GM23248 (cell line): ENCODE results near the gene UBIAD1. TPM values are rescaled to one million over a fixed set of nuclear protein-coding genes. Genes with fewer than 3 reads are reported as not detected.
"Not testable (repeated sequence)": the region's sequence is repeated elsewhere in the genome, so short reads cannot be mapped to it uniquely, and the experiment has no call there.

ENCODE experiments used
- DNase-seq: peaks from one replicate; pipeline ENCODE4 v3.0.0-alpha.2; 2015
- H2AFZ ChIP-seq: fragments of 200-600 bp; sonication (generic); 2 replicates; pipeline ENCODE4 v1.6.1; 2016; ENCODE audit warnings: antibody characterized with exemption
- H3F3A ChIP-seq: fragments of 200-600 bp; sonication (generic); 2 replicates; pipeline ENCODE4 v1.6.1; 2016; ENCODE audit warnings: mild to moderate bottlenecking, antibody characterized with exemption, mixed run types; ENCODE audit not compliant: insufficient read depth
- H3K27ac ChIP-seq: fragments of 200-600 bp; sonication (generic); 2 replicates; pipeline ENCODE4 v1.5.1; 2016; ENCODE audit warnings: mild to moderate bottlenecking
- H3K27me3 ChIP-seq: fragments of 200-600 bp; sonication (generic); replicated peaks from 2 replicates; pipeline ENCODE4 v1.6.1; 2016; ENCODE audit warnings: mild to moderate bottlenecking; ENCODE audit not compliant: insufficient read depth
- H3K36me3 ChIP-seq: fragments of 200-600 bp; sonication (generic); 2 replicates; pipeline ENCODE4 v1.6.1; 2016; ENCODE audit warnings: low read depth, mild to moderate bottlenecking
- H3K4me1 ChIP-seq: fragments of 200-600 bp; sonication (generic); 2 replicates; pipeline ENCODE4 v1.6.1; 2016; ENCODE audit warnings: mild to moderate bottlenecking; ENCODE audit not compliant: insufficient read depth
- H3K4me2 ChIP-seq: fragments of 200-600 bp; sonication (generic); one replicate; pipeline ENCODE4 v1.6.1; 2016; ENCODE audit warnings: mild to moderate bottlenecking; ENCODE audit not compliant: unreplicated experiment
- H3K4me3 ChIP-seq: fragments of 200-600 bp; sonication (generic); 2 replicates; pipeline ENCODE4 v1.5.1; 2016; ENCODE audit warnings: mild to moderate bottlenecking
- H3K79me2 ChIP-seq: fragments of 200-600 bp; sonication (generic); 2 replicates; pipeline ENCODE4 v1.6.1; 2016; ENCODE audit warnings: mild to moderate bottlenecking; ENCODE audit not compliant: insufficient read depth
- H3K9ac ChIP-seq: fragments of 200-600 bp; sonication (generic); 2 replicates; pipeline ENCODE4 v1.6.1; 2016; ENCODE audit warnings: mild to moderate bottlenecking
- H3K9me2 ChIP-seq: fragments of 200-600 bp; sonication (generic); 2 replicates; pipeline ENCODE4 v1.6.1; 2016; ENCODE audit warnings: mixed run types, mild to moderate bottlenecking, moderate library complexity; ENCODE audit not compliant: insufficient read depth
- H3K9me3 ChIP-seq: fragments of 200-600 bp; sonication (generic); one replicate; pipeline ENCODE4 v1.6.1; 2017; ENCODE audit warnings: low read depth
- H4K20me1 ChIP-seq: fragments of 200-600 bp; sonication (generic); 2 replicates; pipeline ENCODE4 v1.6.0; 2016; ENCODE audit not compliant: insufficient read depth
- EZH2 ChIP-seq: fragments of 200-600 bp; sonication (generic); IDR thresholded peaks from 2 replicates; pipeline ENCODE4 v1.6.1; 2018; ENCODE audit warnings: antibody characterized with exemption, mild to moderate bottlenecking; ENCODE audit not compliant: insufficient read depth, poor library complexity, severe bottlenecking
- EZH2phosphoT487 ChIP-seq: fragments of 200-600 bp; sonication (generic); IDR thresholded peaks from 2 replicates; pipeline ENCODE4 v1.6.1; 2018; ENCODE audit warnings: antibody characterized with exemption, moderate library complexity, mild to moderate bottlenecking, low read depth; ENCODE audit not compliant: insufficient read depth
- WGBS, 2 experiments: methylation state at CpG; one replicate each; pipeline ENCODE4 v1.1.6; 2015 to 2017; ENCODE audit warnings: low lambda C conversion rate in 2 of 2, low coverage in 1 of 2; ENCODE audit errors: missing lambda C conversion rate in 2 of 2; 5-methylcytosine and 5-hydroxymethylcytosine counted together
- in situ Hi-C: fragments of 300-500 bp; cut with MboI; formaldehyde crosslinking; loops from 2 replicates; pipeline ENCODE4 v1.15.0; 2020
- polyA plus RNA-seq: library from polyadenylated mRNA; unstranded; fragments of >200 nt; fragmentation: Nextera tagmentation; extraction: Ambion mirVana; gene quantifications from 2 replicates; pipeline ENCODE4 v1.2.1, GENCODE V29; 2016
- total RNA-seq: library from RNA; depleted of rRNA; stranded (reverse); fragments of >200 nt; shearing (Covaris generic); gene quantifications from 2 replicates; pipeline ENCODE4 v1.2.3, GENCODE V29; 2014

Gene UBIAD1
- total and polyA plus RNA-seq, 2 experiments from 2014 or later: 5.2 to 8.1 TPM

DNA sequence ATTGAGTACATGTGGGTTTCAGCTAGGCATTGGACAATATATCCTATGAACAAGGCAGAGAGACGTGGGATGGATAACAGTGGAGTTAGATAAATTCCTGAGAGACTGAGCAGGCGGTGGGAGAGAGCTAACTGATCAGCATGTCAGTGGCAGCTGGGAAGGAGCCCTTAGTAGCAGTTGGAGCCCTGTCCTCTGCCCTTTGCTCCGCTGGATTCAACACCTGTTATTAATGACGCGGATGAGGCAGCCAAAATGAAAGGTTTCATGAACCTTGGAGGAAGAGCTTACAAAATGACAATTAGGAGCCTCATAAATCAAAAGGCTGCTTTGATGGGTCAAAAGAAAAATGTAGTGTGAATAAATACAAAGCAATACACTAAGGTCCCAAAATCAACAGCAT, 16.1 kb downstream of the UBIAD1 start:
- Histone ChIP-seq H2AFZ (no peak overlapping the region), H3K4me1 (no peaks in the 10 kb centered on the region), H3K36me3 (no peaks in the 10 kb centered on the region), H3K79me2 (no peaks in the 10 kb centered on the region), H3K27me3 (no peaks in the 10 kb centered on the region), H3K4me3 (no peak overlapping the region), H4K20me1 (no peaks in the 10 kb centered on the region), H3K9me2 (no peaks in the 10 kb centered on the region), H3K9ac (no peak overlapping the region), H3K27ac (no peak overlapping the region), H3F3A (no peaks in the 10 kb centered on the region), H3K4me2 (no peak overlapping the region), H3K9me3 (no peaks in the 10 kb centered on the region)
- WGBS, 2 experiments: 96% methylated on average over 5 of the region's 5 CpGs
- DNase-seq: no peak
- in situ Hi-C loops: no loop called here
- TF ChIP-seq EZH2phosphoT487 (no peak), EZH2 (no peak)

DNA sequence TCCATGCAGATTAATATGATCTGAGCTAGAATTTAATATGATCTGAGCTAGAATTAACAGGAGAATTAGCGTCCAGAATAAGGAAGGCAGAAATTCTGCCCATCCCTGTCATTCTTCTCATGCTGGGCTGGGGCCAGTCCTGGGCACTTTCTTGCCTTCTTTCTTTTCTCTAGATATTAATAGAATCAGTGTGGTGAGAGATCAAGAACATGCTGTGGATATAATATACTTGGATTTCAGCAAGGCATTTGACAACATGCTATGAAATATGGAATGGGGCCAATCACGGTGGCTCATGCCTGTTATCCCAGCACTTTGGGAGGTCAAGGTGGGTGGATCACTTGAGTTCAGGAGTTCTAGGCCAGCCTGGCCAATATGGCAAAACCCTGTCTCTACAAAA, 18.1 kb downstream of the UBIAD1 start:
- H3K79me2 ChIP-seq: no peaks in the 10 kb centered on the region
- H3F3A ChIP-seq: no peaks in the 10 kb centered on the region
- DNase-seq: no peak
- TF ChIP-seq EZH2phosphoT487 (no peak), EZH2 (no peak)
- H3K9me2 ChIP-seq: no peaks in the 10 kb centered on the region
- H3K9ac ChIP-seq: no peak overlapping the region
- H3K4me2 ChIP-seq: no peak overlapping the region
- H3K4me1 ChIP-seq: no peaks in the 10 kb centered on the region
- 68 to 81% methylated on average over 2 of the region's 2 CpGs for WGBS, 2 experiments
- H3K36me3 ChIP-seq: no peaks in the 10 kb centered on the region
- in situ Hi-C loops: no loop called here
- H3K27ac ChIP-seq: no peak overlapping the region
- no peak overlapping the region for H2AFZ ChIP-seq
- no peaks in the 10 kb centered on the region for H3K27me3 ChIP-seq
- H3K4me3 ChIP-seq: no peak overlapping the region
- H3K9me3 ChIP-seq: no peaks in the 10 kb centered on the region
- no peaks in the 10 kb centered on the region for H4K20me1 ChIP-seq

DNA sequence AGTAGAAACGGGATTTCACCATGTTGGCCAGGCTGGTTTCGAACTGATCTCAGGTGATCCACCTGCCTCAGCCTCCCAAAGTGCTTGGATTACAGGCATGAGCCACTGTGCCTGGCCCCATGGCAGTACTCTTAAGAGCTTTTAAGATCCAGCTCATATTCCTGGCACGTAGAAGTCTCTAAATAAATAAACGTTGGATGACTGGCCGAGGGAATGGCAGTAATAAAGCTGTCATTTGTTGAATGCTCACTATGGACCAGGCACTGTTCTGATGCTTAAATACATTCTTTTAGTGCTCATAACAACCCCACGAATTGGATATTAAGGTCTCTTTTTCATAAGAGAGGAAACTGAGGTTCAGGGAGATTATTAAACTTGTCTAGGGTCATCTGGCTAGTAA, 20.9 kb downstream of the UBIAD1 start:
- Histone ChIP-seq H3K4me2 (no peak overlapping the region), H3K79me2 (no peaks in the 10 kb centered on the region), H3K9ac (no peak overlapping the region), H3K9me3 (no peaks in the 10 kb centered on the region), H2AFZ (no peak overlapping the region), H3K4me1 (no peaks in the 10 kb centered on the region), H3K4me3 (no peak overlapping the region), H3K27ac (no peak overlapping the region), H3K27me3 (no peaks in the 10 kb centered on the region), H4K20me1 (no peaks in the 10 kb centered on the region), H3K36me3 (no peaks in the 10 kb centered on the region), H3F3A (no peaks in the 10 kb centered on the region), H3K9me2 (no peaks in the 10 kb centered on the region)
- no peak for DNase-seq
- TF ChIP-seq EZH2: no peak
- no peak for TF ChIP-seq EZH2phosphoT487
- WGBS, 2 experiments: 81 to 86% methylated on average over 6 of the region's 6 CpGs
- in situ Hi-C loops: no loop called here

DNA sequence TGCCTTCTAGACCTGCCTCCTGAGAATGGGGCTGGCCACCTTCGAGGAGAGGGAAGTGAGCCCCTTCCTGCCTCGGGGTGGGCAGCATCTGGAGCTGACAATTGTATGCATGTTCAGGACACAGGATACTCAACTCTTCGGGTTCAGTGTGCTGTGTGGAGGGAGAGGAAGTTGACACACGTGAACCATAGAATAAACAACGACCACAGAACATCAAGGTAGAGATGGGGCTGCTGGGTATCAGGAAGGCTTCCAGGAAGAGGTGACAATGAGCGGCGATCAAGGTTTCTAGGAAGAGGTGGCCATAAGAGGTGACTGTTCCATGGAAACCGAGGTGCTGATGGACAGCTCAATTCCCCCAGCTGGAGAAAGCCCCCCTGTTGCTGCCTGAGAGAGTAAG, 22.0 kb downstream of the UBIAD1 start:
- 82 to 92% methylated on average over 8 of the region's 8 CpGs for WGBS, 2 experiments

DNA sequence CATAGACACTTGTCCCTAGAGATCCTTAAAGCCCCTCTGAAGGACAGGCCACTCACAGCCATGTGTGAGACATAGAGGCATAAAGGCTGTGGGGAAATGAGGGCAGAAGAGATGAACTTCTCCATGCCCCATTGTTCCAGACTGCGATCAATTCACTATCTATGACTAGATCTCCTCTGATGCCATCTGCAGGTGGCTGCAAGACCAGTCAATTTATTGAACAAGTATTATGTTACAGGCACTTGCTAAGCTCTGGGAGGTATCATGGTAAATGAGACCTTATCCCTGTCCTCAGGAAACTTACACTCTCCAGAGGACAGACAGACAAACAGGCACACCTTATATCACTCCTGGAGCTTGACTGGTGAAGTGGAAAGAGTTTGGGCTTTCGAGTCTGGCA, 22.9 kb downstream of the UBIAD1 start:
- H3K79me2 ChIP-seq: no peaks in the 10 kb centered on the region
- no peaks in the 10 kb centered on the region for H3K9me3 ChIP-seq
- H3K4me1 ChIP-seq: no peaks in the 10 kb centered on the region
- no peak overlapping the region for H3K27ac ChIP-seq
- TF ChIP-seq EZH2 (no peak), EZH2phosphoT487 (no peak)
- no peak overlapping the region for H3K9ac ChIP-seq
- no peaks in the 10 kb centered on the region for H3K9me2 ChIP-seq
- no peaks in the 10 kb centered on the region for H3K27me3 ChIP-seq
- H2AFZ ChIP-seq: no peak overlapping the region
- 95 to 97% methylated on average over 2 of the region's 2 CpGs for WGBS, 2 experiments
- no peaks in the 10 kb centered on the region for H3F3A ChIP-seq
- no peaks in the 10 kb centered on the region for H4K20me1 ChIP-seq
- H3K4me3 ChIP-seq: no peak overlapping the region
- no peak overlapping the region for H3K4me2 ChIP-seq
- no peaks in the 10 kb centered on the region for H3K36me3 ChIP-seq
- in situ Hi-C loops: no loop called here
- DNase-seq: no peak

More for the DNA sequence above, 22.0 kb downstream of the UBIAD1 start:
- DNase-seq: no peak
- H3K27me3 ChIP-seq: no peaks in the 10 kb centered on the region
- H3K27ac ChIP-seq: no peak overlapping the region
- H4K20me1 ChIP-seq: no peaks in the 10 kb centered on the region
- in situ Hi-C loops: no loop called here
- no peaks in the 10 kb centered on the region for H3K36me3 ChIP-seq
- no peak for TF ChIP-seq EZH2
- TF ChIP-seq EZH2phosphoT487: no peak
- H3F3A ChIP-seq: no peaks in the 10 kb centered on the region
- H3K79me2 ChIP-seq: no peaks in the 10 kb centered on the region
- no peak overlapping the region for H3K4me2 ChIP-seq
- no peak overlapping the region for H3K4me3 ChIP-seq
- no peaks in the 10 kb centered on the region for H3K4me1 ChIP-seq
- no peaks in the 10 kb centered on the region for H3K9me3 ChIP-seq
- no peak overlapping the region for H3K9ac ChIP-seq
- H3K9me2 ChIP-seq: no peaks in the 10 kb centered on the region
- H2AFZ ChIP-seq: no peak overlapping the region

DNA sequence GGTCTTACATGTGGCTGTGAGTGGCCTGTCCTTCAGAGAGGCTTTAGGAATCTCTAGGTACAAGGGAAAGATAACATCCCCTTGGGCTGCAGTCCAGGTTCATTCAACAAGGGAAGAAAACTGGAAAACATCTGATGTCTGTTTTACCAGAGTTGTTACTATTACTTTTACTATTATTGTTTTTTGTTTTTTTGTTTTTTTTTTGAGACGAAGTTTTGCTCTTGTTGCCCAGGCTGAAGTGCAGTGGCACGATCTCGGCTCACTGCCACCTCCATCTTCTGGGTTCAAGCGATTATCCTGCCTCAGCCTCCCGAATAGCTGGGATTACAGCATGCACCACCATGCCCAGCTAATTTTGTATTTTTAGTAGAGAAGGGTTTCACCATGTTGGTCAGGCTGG, 24.8 kb downstream of the UBIAD1 start:
- H3K27me3 ChIP-seq, H3K9ac ChIP-seq, in situ Hi-C loops, H2AFZ ChIP-seq, DNase-seq, H3F3A ChIP-seq, H3K4me3 ChIP-seq, H3K27ac ChIP-seq, H3K9me2 ChIP-seq, H3K4me2 ChIP-seq, H3K9me3 ChIP-seq, H3K79me2 ChIP-seq, H3K36me3 ChIP-seq, H3K4me1 ChIP-seq, H4K20me1 ChIP-seq: not testable (repeated sequence)
- WGBS, 2 experiments: 87 to 97% methylated on average over 5 of the region's 5 CpGs
